A549 (cell line): Measurements from ENCODE around the gene TDRD9. TPM values are rescaled to one million over a fixed set of nuclear protein-coding genes. Genes with fewer than 3 reads are reported as not detected.

Source experiments
- ATAC-seq, 2 experiments: fragments of 200-7000 bp in 1 of 2; fragments of >200 bp in 1 of 2; cut with Nextera tagmentation in 1 of 2; cut with Tn5 transposase in 1 of 2; 3 replicates each; pipeline versions ENCODE4 v1.8.0 to v1.9.1; 2018 to 2020; ENCODE audit warnings: mild to moderate bottlenecking in 1 of 2, moderate library complexity in 1 of 2
- CTCF ChIA-PET: fragments of 300-600 bp; sonication (Branson Sonifier 250); formaldehyde crosslinking; extraction: SDS; loops from one replicate; lab custom pipeline; 2021; ENCODE audit warnings: antibody characterized with exemption, inconsistent platforms; lab: Yijun Ruan, JAX
- POLR2A ChIA-PET: fragments of 350-600 bp; formaldehyde crosslinking; extraction: SDS; loops from one replicate; lab custom pipeline; 2021; ENCODE audit warnings: antibody characterized with exemption, inconsistent platforms; lab: Yijun Ruan, JAX
- DNase-seq, 2 experiments: peaks; one replicate each; pipeline versions ENCODE4 v3.0.0 to v3.0.0-alpha.2; 2011 to 2016; ENCODE audit warnings: low read depth in 1 of 2, low spot score in 1 of 2
- FAIRE-seq: peaks from 2 replicates; lab custom pipeline; 2011; peaks lifted over from hg19 to GRCh38; lab: Jason Lieb, UNC
- H3K27ac ChIP-seq, 2 experiments: fragments of >200 bp; sonication (Bioruptor Twin); formaldehyde crosslinking; 3 replicates each; pipeline ENCODE4 v1.5.1; 2016 to 2017
- H3K4me1 ChIP-seq: fragments of >200 bp; sonication (Bioruptor Twin); formaldehyde crosslinking; 3 replicates; pipeline ENCODE4 v1.6.1; 2016
- H3K4me2 ChIP-seq: fragments of >200 bp; sonication (Bioruptor Twin); formaldehyde crosslinking; 3 replicates; pipeline ENCODE4 v1.6.1; 2016
- H3K4me3 ChIP-seq: fragments of >200 bp; sonication (Bioruptor Twin); formaldehyde crosslinking; 3 replicates; pipeline ENCODE4 v1.5.1; 2016
- H3K9me3 ChIP-seq: fragments of >200 bp; sonication (Bioruptor Twin); formaldehyde crosslinking; 3 replicates; pipeline ENCODE4 v1.6.1; 2016
- CBX2 ChIP-seq: fragments of 200-600 bp; sonication (generic); IDR thresholded peaks from 2 replicates; pipeline ENCODE4 v1.6.1; 2016; ENCODE audit warnings: low read depth, mild to moderate bottlenecking, borderline replicate concordance
- CEBPB ChIP-seq, 2 experiments: fragments of >200 bp in 1 of 2; sonication (Bioruptor Twin) in 1 of 2; formaldehyde crosslinking in 1 of 2; IDR thresholded peaks; 2 replicates each; pipeline ENCODE4 v1.6.1; 2012 to 2016
- CHD2 ChIP-seq: fragments of 150-350 bp; IDR thresholded peaks from 2 replicates; pipeline ENCODE4 v1.6.1; 2014; ENCODE audit warnings: low read length; ENCODE audit not compliant: partially characterized antibody
- CHD4 ChIP-seq: fragments of 200-600 bp; sonication (generic); IDR thresholded peaks from 2 replicates; pipeline ENCODE4 v1.6.1; 2016; ENCODE audit warnings: antibody characterized with exemption, mild to moderate bottlenecking, borderline replicate concordance
- CTCF ChIP-seq: fragments of >200 bp; sonication (Bioruptor Twin); formaldehyde crosslinking; IDR thresholded peaks from 3 replicates; pipeline ENCODE4 v1.5.1; 2016
- E2F6 ChIP-seq: IDR thresholded peaks from 2 replicates; pipeline ENCODE4 v1.6.1; 2012; ENCODE audit warnings: low read depth, borderline replicate concordance
- EHMT2 ChIP-seq: fragments of 200-600 bp; sonication (generic); IDR thresholded peaks from 2 replicates; pipeline ENCODE4 v1.6.1; 2016; ENCODE audit warnings: antibody characterized with exemption, low read depth, mild to moderate bottlenecking, moderate library complexity
- ELK1 ChIP-seq: fragments of 150-350 bp; IDR thresholded peaks from 2 replicates; pipeline ENCODE4 v1.6.1; 2014; ENCODE audit warnings: low read depth, mild to moderate bottlenecking, low read length
- EP300 ChIP-seq, 2 experiments: fragments of >200 bp; sonication (Bioruptor Twin); formaldehyde crosslinking; IDR thresholded peaks; 2 replicates in 1 of 2; 3 replicates in 1 of 2; pipeline ENCODE4 v1.6.1; 2016 to 2017
- FOSB ChIP-seq: fragments of 250-450 bp; sonication (Bioruptor Pico); IDR thresholded peaks from 2 replicates; pipeline ENCODE4 v1.5.0; 2020; ENCODE audit warnings: mild to moderate bottlenecking, moderate library complexity
- FOXS1 ChIP-seq: fragments of 250-450 bp; sonication (Bioruptor Pico); IDR thresholded peaks from 2 replicates; pipeline ENCODE4 v1.5.0; 2020; ENCODE audit warnings: mild to moderate bottlenecking, moderate library complexity
- GATA3 ChIP-seq: IDR thresholded peaks from 2 replicates; pipeline ENCODE4 v1.6.1; 2012; ENCODE audit warnings: borderline replicate concordance
- HEYL ChIP-seq: fragments of 250-450 bp; sonication (Bioruptor Pico); IDR thresholded peaks from 2 replicates; pipeline ENCODE4 v1.8.0; 2021; ENCODE audit warnings: mild to moderate bottlenecking, moderate library complexity
- HOXA7 ChIP-seq: fragments of 250-450 bp; sonication (Bioruptor Pico); IDR thresholded peaks from 2 replicates; pipeline ENCODE4 v1.5.0; 2020; ENCODE audit warnings: mild to moderate bottlenecking, moderate library complexity
- HOXB13 ChIP-seq: fragments of 250-450 bp; sonication (Bioruptor Pico); IDR thresholded peaks from 2 replicates; pipeline ENCODE4 v1.5.0; 2020; ENCODE audit warnings: low read depth, mild to moderate bottlenecking, moderate library complexity
- JUN ChIP-seq, 2 experiments: fragments of >200 bp; sonication (Bioruptor Twin); formaldehyde crosslinking; IDR thresholded peaks; 2 replicates in 1 of 2; 3 replicates in 1 of 2; pipeline ENCODE4 v1.6.1; 2016 to 2017
- KDM1A ChIP-seq: fragments of 200-600 bp; sonication (generic); IDR thresholded peaks from 2 replicates; pipeline ENCODE4 v1.6.1; 2016; ENCODE audit warnings: low read depth, mild to moderate bottlenecking
- KDM5A ChIP-seq: fragments of 200-600 bp; sonication (generic); IDR thresholded peaks from 2 replicates; pipeline ENCODE4 v1.6.1; 2016; ENCODE audit warnings: antibody characterized with exemption, mild to moderate bottlenecking
- MYC ChIP-seq: IDR thresholded peaks from 2 replicates; pipeline ENCODE4 v1.6.1; 2012; ENCODE audit warnings: mild to moderate bottlenecking, inconsistent platforms, low read length, improper control_type of control experiment, borderline replicate concordance
- NPAS2 ChIP-seq: fragments of 250-450 bp; sonication (Bioruptor Pico); IDR thresholded peaks from 2 replicates; pipeline ENCODE4 v1.8.0; 2022; ENCODE audit warnings: mild to moderate bottlenecking, moderate library complexity, borderline replicate concordance
- PHF8 ChIP-seq: fragments of 200-600 bp; sonication (generic); IDR thresholded peaks from 2 replicates; pipeline ENCODE4 v1.6.1; 2016; ENCODE audit warnings: low read depth, mild to moderate bottlenecking, antibody characterized with exemption, moderate library complexity, borderline replicate concordance
- RNF2 ChIP-seq: fragments of 200-600 bp; sonication (generic); IDR thresholded peaks from 2 replicates; pipeline ENCODE4 v1.6.1; 2016; ENCODE audit warnings: low read depth, mild to moderate bottlenecking, antibody characterized with exemption, moderate library complexity, borderline replicate concordance
- SMC3 ChIP-seq: fragments of >200 bp; sonication (Bioruptor Twin); formaldehyde crosslinking; IDR thresholded peaks from 3 replicates; pipeline ENCODE4 v1.6.1; 2018; ENCODE audit warnings: inconsistent platforms
- SREBF2 ChIP-seq: fragments of 450-650 bp; IDR thresholded peaks from 2 replicates; pipeline ENCODE4 v1.6.1; 2014; ENCODE audit warnings: mild to moderate bottlenecking, moderate library complexity
- TP53 ChIP-seq: fragments of 250-450 bp; sonication (Bioruptor Pico); IDR thresholded peaks from 2 replicates; pipeline ENCODE4 v1.5.0; 2021; ENCODE audit warnings: mild to moderate bottlenecking, moderate library complexity
- USF2 ChIP-seq: fragments of 450-650 bp; IDR thresholded peaks from 2 replicates; pipeline ENCODE4 v1.6.1; 2014; ENCODE audit warnings: antibody characterized with exemption
- ZC3H11A ChIP-seq: fragments of 450-650 bp; IDR thresholded peaks from 2 replicates; pipeline ENCODE4 v1.6.1; 2014; ENCODE audit warnings: antibody characterized with exemption, mild to moderate bottlenecking
- ZSCAN20 ChIP-seq: fragments of 250-450 bp; sonication (Bioruptor Pico); IDR thresholded peaks from 2 replicates; pipeline ENCODE4 v1.8.0; 2022; ENCODE audit warnings: mild to moderate bottlenecking, moderate library complexity
- WGBS: methylation state at CpG from one replicate; pipeline ENCODE4 v1.1.6; 2017; ENCODE audit errors: missing lambda C conversion rate; 5-methylcytosine and 5-hydroxymethylcytosine counted together
- polyA plus RNA-seq, 4 experiments: library from polyadenylated mRNA; depleted of rRNA in 3 of 4; stranded (reverse); fragments of >200 nt; fragmentation: RNase III in 1 of 4; extraction: RNeasy Plus Mini Kit Qiagen cat#74134 plus additional on column Dnase treatment in 1 of 4; gene quantifications; 2 replicates in 3 of 4; 3 replicates in 1 of 4; pipeline ENCODE4 v1.2.3, GENCODE V29; 2011 to 2017
- TF ChIP-seq, protein P1 (sequence below): IDR thresholded peaks from 2 replicates; pipeline ENCODE4 v1.6.1; 2012

Gene TDRD9
- polyA plus RNA-seq, 2 of the 4 experiments (the other 2 are of a cell fraction) = 0.04 TPM; not detected in 1

DNA sequence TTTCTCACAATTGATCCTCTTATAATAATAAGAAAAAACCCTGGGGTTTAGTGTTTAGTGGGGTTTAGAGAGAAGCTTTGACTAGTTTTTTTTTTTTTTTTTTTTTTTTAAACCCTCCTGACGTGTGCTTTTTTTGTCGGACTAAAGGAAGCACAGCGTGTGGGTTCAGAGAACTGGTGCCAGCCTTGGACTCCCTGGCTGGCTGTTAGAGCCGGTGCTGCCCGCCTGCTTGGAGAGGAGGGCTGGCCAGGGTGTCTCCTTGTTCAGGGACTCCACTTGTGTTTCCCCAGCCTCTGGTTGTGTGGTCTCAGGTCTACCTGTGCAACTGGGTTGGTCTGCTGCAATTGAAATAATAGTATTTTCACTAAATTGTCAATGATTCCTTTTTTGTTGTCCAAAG lies 103.1 kb downstream of the TDRD9 start:
- H3K4me3 ChIP-seq = no peak overlapping the region
- CTCF ChIA-PET = interaction anchor here (1.3 kb wide), 1 partner anchor 11 kb away, joined by 4 read pairs; no protein-coding TSS in a partner anchor
- H3K9me3 ChIP-seq = no peaks in the 10 kb centered on the region
- ATAC-seq = no peak
- no peak for DNase-seq
- H3K4me2 ChIP-seq = no peak overlapping the region
- no peak overlapping the region for H3K27ac ChIP-seq
- TF ChIP-seq CEBPB (IDR thresholded peaks at IDR 0.05) (no peak), RNF2 (no peak), HOXA7 (no peak), EP300 (IDR thresholded peaks at IDR 0.05) (no peak), FOXS1 (CRISPR knock-in tag) (no peak), CHD2 (no peak), ELK1 (no peak), NPAS2 (CRISPR knock-in tag) (no peak), EHMT2 (no peak), CBX2 (no peak), E2F6 (no peak), HEYL (CRISPR knock-in tag) (no peak), MYC (no peak), ZSCAN20 (CRISPR knock-in tag) (no peak), PHF8 (no peak), SMC3 (no peak)
- TF ChIP-seq, protein P1, sequence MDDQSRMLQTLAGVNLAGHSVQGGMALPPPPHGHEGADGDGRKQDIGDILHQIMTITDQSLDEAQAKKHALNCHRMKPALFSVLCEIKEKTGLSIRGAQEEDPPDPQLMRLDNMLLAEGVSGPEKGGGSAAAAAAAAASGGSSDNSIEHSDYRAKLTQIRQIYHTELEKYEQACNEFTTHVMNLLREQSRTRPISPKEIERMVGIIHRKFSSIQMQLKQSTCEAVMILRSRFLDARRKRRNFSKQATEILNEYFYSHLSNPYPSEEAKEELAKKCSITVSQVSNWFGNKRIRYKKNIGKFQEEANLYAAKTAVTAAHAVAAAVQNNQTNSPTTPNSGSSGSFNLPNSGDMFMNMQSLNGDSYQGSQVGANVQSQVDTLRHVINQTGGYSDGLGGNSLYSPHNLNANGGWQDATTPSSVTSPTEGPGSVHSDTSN = no peak
- POLR2A ChIA-PET = no interaction called here
- no peak for FAIRE-seq
- no peaks in the 10 kb centered on the region for H3K4me1 ChIP-seq
- WGBS = 61% methylated on average over 5 of the region's 5 CpGs

DNA sequence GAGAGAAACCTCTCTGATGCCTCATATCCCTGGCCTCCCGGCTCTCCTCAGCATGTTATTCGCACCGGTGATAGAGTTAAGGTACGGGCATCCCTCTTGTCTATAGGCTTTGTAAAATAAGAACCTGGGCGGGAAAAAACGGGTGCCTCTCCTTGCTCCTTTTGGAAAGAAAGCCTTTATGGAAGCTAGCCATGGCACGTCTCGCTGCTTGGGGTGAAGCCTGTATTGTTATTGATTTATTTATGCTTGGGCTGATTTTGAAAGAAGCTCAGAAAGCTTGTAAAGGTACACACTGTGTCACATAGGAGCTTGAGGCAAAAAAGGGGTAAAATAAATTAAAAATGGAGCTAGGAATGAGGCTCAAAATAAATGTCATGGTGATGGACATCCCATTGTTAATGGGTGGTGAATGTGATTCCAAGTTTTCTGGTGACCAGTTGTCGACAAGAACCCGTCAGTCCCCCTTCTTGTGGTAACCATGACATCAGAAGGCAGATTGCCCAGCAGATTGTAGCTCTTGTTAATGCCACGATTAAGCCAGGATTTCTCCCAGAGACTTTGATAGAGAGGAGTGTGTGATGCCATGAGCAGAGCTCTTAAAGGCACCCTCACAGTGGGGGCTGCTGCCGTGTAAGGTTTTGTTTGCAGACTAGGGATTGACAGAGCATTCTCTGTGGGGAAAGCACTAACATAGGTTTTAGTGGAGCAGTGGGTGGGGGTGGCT lies 106.9 kb downstream of the TDRD9 start:
- CTCF ChIA-PET = interaction anchor here (0.6 to 2.3 kb wide), 4 partner anchors 43 to 1339 kb away, joined by 3 to 9 read pairs (median 4); no protein-coding TSS in a partner anchor
- POLR2A ChIA-PET = no interaction called here
- 45% methylated on average over 12 of the region's 12 CpGs for WGBS
- Histone ChIP-seq H3K4me3 (no peak overlapping the region), H3K9me3 (no peaks in the 10 kb centered on the region), H3K4me2 (no peak overlapping the region), H3K27ac (no peak overlapping the region), H3K4me1 (no peaks in the 10 kb centered on the region)
- no peak for FAIRE-seq
- no peak for DNase-seq
- no peak for ATAC-seq
- TF ChIP-seq HEYL (CRISPR knock-in tag) = no peak
- TF ChIP-seq RNF2 = no peak
- TF ChIP-seq KDM1A = no peak
- TF ChIP-seq CBX2 = no peak
- TF ChIP-seq CHD2 = no peak
- no peak for TF ChIP-seq HOXB13 (CRISPR knock-in tag)
- no peak for TF ChIP-seq SMC3
- TF ChIP-seq ZC3H11A = no peak
- TF ChIP-seq CHD4 = no peak
- TF ChIP-seq TP53 (CRISPR knock-in tag) = no peak
- TF ChIP-seq FOSB (CRISPR knock-in tag) = no peak
- TF ChIP-seq GATA3 = no peak
- TF ChIP-seq KDM5A = no peak
- TF ChIP-seq MYC = no peak
- no peak for TF ChIP-seq USF2
- no peak for TF ChIP-seq JUN (IDR thresholded peaks at IDR 0.05)
- no peak for TF ChIP-seq CTCF
- TF ChIP-seq SREBF2 = no peak
- no peak for TF ChIP-seq E2F6
